DOHH2 (cell line): ENCODE results near the gene DSE.

Experiments used
- CTCF ChIP-seq: fragments of 200-600 bp; sonication (generic); IDR thresholded peaks from one replicate; pipeline ENCODE4 v1.5.1; 2014; ENCODE audit warnings: antibody characterized with exemption, mild to moderate bottlenecking, low read depth, low read length; ENCODE audit not compliant: poor library complexity, severe bottlenecking
- EZH2phosphoT487 ChIP-seq: fragments of 200-600 bp; sonication (generic); IDR thresholded peaks from 2 replicates; pipeline ENCODE4 v1.6.1; 2017; ENCODE audit warnings: borderline replicate concordance, mild to moderate bottlenecking, antibody characterized with exemption, low read length, moderate library complexity, mixed read lengths

- TF ChIP-seq CTCF (no peak), EZH2phosphoT487 (no peak)
Measured at GRCh38 chr6:116335612-116336215, 35.0 kb upstream of the DSE start.
